ENCODE measurements around the gene RNF6. TPM values are rescaled to one million over a fixed set of nuclear protein-coding genes. Genes with fewer than 3 reads are reported as not detected.

Gene RNF6
- total RNA-seq (2021; ENCODE audit: unreplicated experiment) (33.2 TPM), Bru-seq, nascent RNA (percentile 93 among the genes with signal in this experiment), BruChase-seq, experiment 1, labeled RNA remaining after a 6-hour chase (percentile 97 among the genes with signal in this experiment), BruChase-seq, experiment 2, labeled RNA remaining after a 2-hour chase (percentile 97 among the genes with signal in this experiment)
- 17.9 and 24.8 TPM in 2 replicates for polyA plus RNA-seq (2012)
- long read RNA-seq, transcript RNF6-203 (5 exons, 3,706 nt): major isoform, 89 of 162 reads
- long read RNA-seq, transcript RNF6-201 (5 exons, 3,282 nt): minor isoform, 30 of 162 reads
- long read RNA-seq, partial matches to known transcripts: 6 of 162 reads
- long read RNA-seq, other reads (novel, unspliced or antisense): 37 of 162 reads

- Histone ChIP-seq H3K4me1 (ENCODE audit: control insufficient read depth in 1 of 2, insufficient read depth in 2 of 2, low read length in 2 of 2) (peaks cover 10 to 13% of the 10 kb centered on the region in 2 experiments), H3K9me3 (ENCODE audit: control insufficient read depth in 1 of 2, insufficient read depth in 1 of 2, low read depth in 1 of 2, low read length in 2 of 2) (no peaks in the 10 kb centered on the region), H2AFZ (ENCODE audit: low read depth, low read length, poor library complexity, severe bottlenecking) (peak within 1 kb of the TSS; percentile 66), H3K9me2 (ENCODE audit: insufficient read depth) (no peaks in the 10 kb centered on the region), H3K27ac (ENCODE audit: low read depth, low read length) (peak within 1 kb of the TSS; percentile 95), H4K20me1 (ENCODE audit: insufficient read depth) (no peaks in the 10 kb centered on the region), H3K9ac (ENCODE audit: low read length) (peak within 1 kb of the TSS; percentile 94), H3K79me2 (ENCODE audit: insufficient read depth, low read length) (peaks cover 29% of the 10 kb centered on the region), H3K27me3 (ENCODE audit: insufficient read depth, low read length) (no peaks in the 10 kb centered on the region), H3K4me3 (replicated peaks in 1 of 2; ENCODE audit: low read depth in 1 of 2, low read length in 2 of 2) (peak within 1 kb of the TSS; percentile 83 to 93), H3K4me2 (ENCODE audit: low read length) (peak within 1 kb of the TSS; percentile 68), H3K36me3 (ENCODE audit: control insufficient read depth in 1 of 2, insufficient read depth in 2 of 2, low read length in 2 of 2) (peaks cover 26 to 27% of the 10 kb centered on the region in 2 experiments)
- DNase-seq (ENCODE audit: low read depth, low spot score) (peak; percentile 96), ATAC-seq (peak; percentile 98)
- BruUV-seq (replicated peaks): TSS peak; percentile 81
- intact Hi-C loops (cut with micrococcal nuclease): loop anchor here (1.0 kb wide), 1 partner anchor 31 kb away; no protein-coding TSS in a partner anchor
- ChIA-PET RAD21 (ENCODE audit: low non-redundant PET in 1 of 2, low total read pairs in 2 of 2, uncharacterized antibody in 2 of 2, unreplicated experiment in 2 of 2) (interaction anchor here in 1 of 2 experiments (0.6 kb wide), 1 partner anchor 35 kb away, joined by 3 read pairs; no protein-coding TSS in a partner anchor), POLR2A (interaction anchor here (0.6 to 1.1 kb wide), 4 partner anchors 9 to 275 kb away, joined by 3 read pairs; no protein-coding TSS in a partner anchor), CTCF (no interaction called here)
- no peak for TF ChIP-seq CTCF (IDR thresholded peaks at IDR 0.05 in 2 of 3, conservative IDR thresholded peaks at IDR 0.05 in 1 of 3; ENCODE audit: borderline replicate concordance in 1 of 3, insufficient read depth in 1 of 3, low read depth in 2 of 3, low read length in 2 of 3)
- TF ChIP-seq POLR2AphosphoS5 (IDR thresholded peaks at IDR 0.05; ENCODE audit: low read depth, low read length): peak; percentile 63
- peak; percentile 38; the same call in 1 of the 2 replicates for TF ChIP-seq SIN3A (IDR thresholded peaks at IDR 0.05; ENCODE audit: low read depth)
- no peak for TF ChIP-seq TCF7L2 (IDR thresholded peaks at IDR 0.05; ENCODE audit: borderline replicate concordance, extremely low read depth, insufficient read depth, insufficient read length)
- peak; percentile 83 for TF ChIP-seq SP1 (IDR thresholded peaks at IDR 0.05; ENCODE audit: low read depth)
- TF ChIP-seq RAD21 (IDR thresholded peaks at IDR 0.05; ENCODE audit: low read depth): no peak
- peak; percentile 54 for TF ChIP-seq ELF1 (IDR thresholded peaks at IDR 0.05; ENCODE audit: borderline replicate concordance, low read depth)
- TF ChIP-seq EZH2 (IDR thresholded peaks at IDR 0.05): no peak
- peak; percentile 86 for TF ChIP-seq ZFX (IDR thresholded peaks at IDR 0.05)
- no peak for TF ChIP-seq REST (IDR thresholded peaks at IDR 0.05; ENCODE audit: low read depth)
- TF ChIP-seq POLR2A (IDR thresholded peaks at IDR 0.05; ENCODE audit: borderline replicate concordance, extremely low read depth, insufficient read depth, insufficient read length): peak; percentile 30
- no peak for TF ChIP-seq ZBTB33 (IDR thresholded peaks at IDR 0.05; ENCODE audit: extremely low read depth, insufficient replicate concordance, low read length)
- TF ChIP-seq CBX3 (IDR thresholded peaks at IDR 0.05; ENCODE audit: low read depth): peak; percentile 70
- peak; percentile 28 for TF ChIP-seq YY1 (IDR thresholded peaks at IDR 0.05; ENCODE audit: extremely low read depth, insufficient replicate concordance, low read depth, low read length)
- no peak for TF ChIP-seq JUND (IDR thresholded peaks at IDR 0.05)
Measured at GRCh38 chr13:26221721-26222519, at the start of gene RNF6. TSS of gene RNF6 (minus strand) at chr13:26222314. CDS start at chr13:26219649, 2,665 bp downstream.
